IPS-20b (cell line): ENCODE results near the gene ERC1.

Source experiments
- H3K27ac ChIP-seq: one replicate; pipeline ENCODE4 v1.5.1; 2013; ENCODE audit warnings: low read length
- H3K27me3 ChIP-seq: 2 replicates; pipeline ENCODE4 v1.6.1; 2013; ENCODE audit warnings: mild to moderate bottlenecking, low read length, inconsistent platforms; ENCODE audit not compliant: insufficient read depth
- H3K36me3 ChIP-seq: 2 replicates; pipeline ENCODE4 v1.6.1; 2013; ENCODE audit warnings: low read depth, mild to moderate bottlenecking, inconsistent platforms, low read length, moderate library complexity; ENCODE audit not compliant: insufficient read depth
- H3K4me1 ChIP-seq: 2 replicates; pipeline ENCODE4 v1.6.1; 2013; ENCODE audit warnings: mild to moderate bottlenecking, control low read depth, inconsistent platforms, low read length, moderate library complexity; ENCODE audit not compliant: insufficient read depth
- H3K4me3 ChIP-seq: 2 replicates; pipeline ENCODE4 v1.5.1; 2013; ENCODE audit warnings: mild to moderate bottlenecking, low read length, inconsistent platforms
- H3K9ac ChIP-seq: 2 replicates; pipeline ENCODE4 v1.6.1; 2013; ENCODE audit warnings: low read depth, mild to moderate bottlenecking, inconsistent platforms, low read length, moderate library complexity
- H3K9me3 ChIP-seq: 2 replicates; pipeline ENCODE4 v1.6.1; 2013; ENCODE audit warnings: mild to moderate bottlenecking, low read depth, low read length, inconsistent platforms; ENCODE audit not compliant: insufficient read depth

The ERC1 gene

DNA sequence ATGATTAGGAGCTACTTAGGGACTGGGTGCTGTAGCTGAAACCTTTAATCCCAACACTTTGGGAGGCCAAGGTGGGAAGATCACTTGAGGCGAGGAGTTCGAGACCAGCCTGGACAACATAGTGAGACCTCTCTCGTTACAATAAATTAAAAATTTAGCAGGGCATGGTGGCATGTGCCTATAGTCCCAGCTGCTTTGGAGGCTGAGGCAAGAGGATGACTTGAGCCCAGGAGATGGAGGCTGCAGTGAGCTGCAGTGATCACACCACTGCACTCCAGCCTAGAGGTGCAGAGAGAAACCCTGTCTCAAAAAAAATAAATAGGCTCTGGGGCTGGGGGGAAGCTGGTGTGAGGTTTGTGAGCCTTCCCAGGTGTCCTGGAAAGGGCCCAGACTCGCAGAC is 506.1 kb downstream of the ERC1 start:
- Histone ChIP-seq H3K9ac (no peak overlapping the region), H3K4me1 (no peaks in the 10 kb centered on the region), H3K36me3 (no peaks in the 10 kb centered on the region), H3K4me3 (no peak overlapping the region), H3K27ac (no peak overlapping the region), H3K9me3 (no peaks in the 10 kb centered on the region), H3K27me3 (no peaks in the 10 kb centered on the region)

- H3K4me1 ChIP-seq, result no peaks in the 10 kb centered on the region
- no peak overlapping the region for H3K4me3 ChIP-seq
- H3K9ac ChIP-seq, result no peak overlapping the region
- no peaks in the 10 kb centered on the region for H3K36me3 ChIP-seq
- H3K27ac ChIP-seq, result no peak overlapping the region
- no peaks in the 10 kb centered on the region for H3K27me3 ChIP-seq
- no peaks in the 10 kb centered on the region for H3K9me3 ChIP-seq
Measured at GRCh38 chr12:1498199-1498740, 507.2 kb downstream of the ERC1 start.

DNA sequence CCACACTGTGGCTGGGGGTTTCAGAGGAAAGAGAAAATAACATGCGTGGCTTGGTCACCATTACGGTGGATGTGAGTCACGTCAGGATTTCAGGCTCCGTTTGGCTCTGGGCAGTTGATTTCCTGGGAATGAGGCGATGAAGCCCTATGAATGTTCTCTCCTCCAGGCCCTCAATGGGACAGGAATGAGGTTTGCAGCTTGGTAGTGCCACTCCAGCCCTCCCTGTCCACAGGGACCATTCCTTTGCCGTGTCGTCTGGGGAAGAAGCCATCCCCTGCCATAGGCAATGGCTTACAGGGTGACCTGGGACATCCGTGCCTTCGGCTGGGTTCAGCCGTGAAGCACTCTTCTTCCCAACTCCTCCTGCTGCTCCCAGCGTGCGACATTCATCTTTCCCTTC is 508.3 kb downstream of the ERC1 start:
- Histone ChIP-seq H3K9ac (no peak overlapping the region), H3K9me3 (no peaks in the 10 kb centered on the region), H3K36me3 (no peaks in the 10 kb centered on the region), H3K4me3 (no peak overlapping the region), H3K27ac (no peak overlapping the region), H3K27me3 (no peaks in the 10 kb centered on the region), H3K4me1 (no peaks in the 10 kb centered on the region)

- Histone ChIP-seq H3K27ac (no peak overlapping the region), H3K9me3 (no peaks in the 10 kb centered on the region), H3K4me3 (no peak overlapping the region), H3K36me3 (no peaks in the 10 kb centered on the region), H3K27me3 (no peaks in the 10 kb centered on the region), H3K4me1 (no peaks in the 10 kb centered on the region), H3K9ac (no peak overlapping the region)
Measured at GRCh38 chr12:1500095-1500801, 509.2 kb downstream of the ERC1 start.

- no peak overlapping the region for H3K27ac ChIP-seq
- H3K4me1 ChIP-seq, result no peaks in the 10 kb centered on the region
- no peaks in the 10 kb centered on the region for H3K27me3 ChIP-seq
- no peak overlapping the region for H3K9ac ChIP-seq
- no peaks in the 10 kb centered on the region for H3K36me3 ChIP-seq
- no peaks in the 10 kb centered on the region for H3K9me3 ChIP-seq
- no peak overlapping the region for H3K4me3 ChIP-seq
Measured at GRCh38 chr12:1501001-1501400, 510.0 kb downstream of the ERC1 start.

DNA sequence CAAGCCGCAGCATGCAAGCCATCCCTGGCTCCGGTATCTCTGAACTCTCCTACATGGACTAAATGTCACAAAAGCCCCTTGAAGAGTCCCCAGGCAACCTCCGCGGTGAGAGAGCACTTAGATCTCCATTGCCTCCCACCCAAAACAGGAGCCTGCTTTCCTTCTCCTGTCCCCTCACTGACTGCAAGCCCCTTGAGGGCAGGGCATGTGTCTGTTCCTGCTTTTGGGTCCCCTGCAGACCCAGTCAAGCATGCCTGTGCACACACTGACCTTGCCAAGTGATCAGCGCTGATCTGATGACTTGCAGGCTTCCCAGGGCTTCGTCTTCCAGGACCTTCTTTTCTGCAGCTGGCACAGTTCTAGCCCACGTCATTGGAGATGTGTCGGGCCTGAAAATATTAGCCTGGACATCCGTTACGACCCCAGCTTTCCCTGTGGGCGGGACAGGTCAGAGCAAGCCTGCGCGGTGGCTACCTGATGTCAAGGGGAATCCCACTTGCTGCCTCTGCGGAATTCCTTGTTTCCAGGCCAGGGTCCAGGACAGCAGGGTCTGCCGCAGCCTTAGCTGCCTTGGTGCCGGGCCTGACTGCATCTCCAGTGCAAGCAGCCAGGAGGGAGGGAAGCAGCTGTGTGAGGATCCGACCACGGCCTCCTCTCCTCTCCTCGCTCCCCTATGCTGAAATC is 510.8 kb downstream of the ERC1 start:
- H3K27ac ChIP-seq, result no peak overlapping the region
- no peaks in the 10 kb centered on the region for H3K4me1 ChIP-seq
- H3K36me3 ChIP-seq, result no peaks in the 10 kb centered on the region
- H3K9ac ChIP-seq, result no peak overlapping the region
- H3K9me3 ChIP-seq, result no peaks in the 10 kb centered on the region
- no peaks in the 10 kb centered on the region for H3K27me3 ChIP-seq
- H3K4me3 ChIP-seq, result no peak overlapping the region

GRCh38 chr12:1502379-1502720 is 511.3 kb downstream of the ERC1 start:
- no peaks in the 10 kb centered on the region for H3K4me1 ChIP-seq
- H3K9ac ChIP-seq, result no peak overlapping the region

DNA sequence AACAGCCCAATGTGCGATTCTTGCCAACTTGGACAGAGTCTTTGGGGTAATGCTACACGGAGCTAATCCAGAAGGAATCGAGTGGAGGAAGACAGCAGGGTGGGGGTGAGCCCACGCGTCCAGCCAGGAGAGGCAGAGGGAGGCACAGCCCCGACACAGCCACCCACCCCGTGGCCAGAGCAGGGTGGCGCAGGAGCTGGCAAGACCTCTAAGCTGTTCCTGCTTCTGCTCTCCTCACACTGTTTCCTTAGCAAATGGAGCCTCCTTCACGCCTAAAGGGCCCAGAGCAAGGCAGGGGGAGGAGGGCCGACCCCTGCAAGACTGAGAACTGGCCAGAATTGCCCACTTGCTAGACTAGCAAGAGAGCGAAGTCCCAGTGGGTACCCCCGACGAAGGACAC is 511.8 kb downstream of the ERC1 start:
- Histone ChIP-seq H3K9me3 (no peaks in the 10 kb centered on the region), H3K36me3 (no peaks in the 10 kb centered on the region), H3K9ac (no peak overlapping the region), H3K27ac (no peak overlapping the region), H3K4me3 (no peak overlapping the region), H3K4me1 (no peaks in the 10 kb centered on the region), H3K27me3 (no peaks in the 10 kb centered on the region)

More at GRCh38 chr12:1502379-1502720, 511.3 kb downstream of the ERC1 start:
- Histone ChIP-seq H3K4me3 (no peak overlapping the region), H3K27ac (no peak overlapping the region), H3K27me3 (no peaks in the 10 kb centered on the region), H3K9me3 (no peaks in the 10 kb centered on the region), H3K36me3 (no peaks in the 10 kb centered on the region)

GRCh38 chr12:1503281-1503711 is 512.3 kb downstream of the ERC1 start:
- Histone ChIP-seq H3K4me1 (no peaks in the 10 kb centered on the region), H3K9ac (no peak overlapping the region), H3K9me3 (no peaks in the 10 kb centered on the region), H3K36me3 (no peaks in the 10 kb centered on the region), H3K27me3 (no peaks in the 10 kb centered on the region), H3K27ac (no peak overlapping the region), H3K4me3 (no peak overlapping the region)

- Histone ChIP-seq H3K4me3 (no peak overlapping the region), H3K9ac (no peak overlapping the region), H3K27me3 (no peaks in the 10 kb centered on the region)
Measured at GRCh38 chr12:1504304-1504894, 513.4 kb downstream of the ERC1 start.

DNA sequence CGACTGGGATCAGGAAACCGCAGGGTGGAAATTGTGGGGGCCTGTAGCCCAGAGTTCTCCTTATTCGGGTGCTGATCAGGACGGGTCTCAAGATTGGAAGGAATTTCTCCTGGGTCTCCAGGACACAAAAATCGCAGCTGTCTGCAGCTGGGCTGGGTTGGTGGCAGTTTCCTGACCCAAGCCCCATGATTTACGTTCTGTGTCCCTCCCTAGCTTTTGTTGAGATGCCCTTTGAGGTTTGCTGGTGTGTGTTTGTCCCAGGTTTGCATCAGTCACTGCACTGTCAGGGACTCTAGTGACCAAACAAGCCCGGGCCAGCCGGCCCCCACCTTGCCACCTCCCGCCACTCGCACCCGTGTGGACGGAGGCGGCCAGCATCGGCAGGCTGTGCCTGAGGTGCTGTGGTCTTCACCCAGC is 513.9 kb downstream of the ERC1 start:
- Histone ChIP-seq H3K27ac (no peak overlapping the region), H3K4me3 (no peak overlapping the region), H3K4me1 (no peaks in the 10 kb centered on the region), H3K9me3 (no peaks in the 10 kb centered on the region), H3K27me3 (no peaks in the 10 kb centered on the region), H3K36me3 (no peaks in the 10 kb centered on the region), H3K9ac (no peak overlapping the region)

More at GRCh38 chr12:1504304-1504894, 513.4 kb downstream of the ERC1 start:
- no peaks in the 10 kb centered on the region for H3K9me3 ChIP-seq
- no peaks in the 10 kb centered on the region for H3K36me3 ChIP-seq
- H3K27ac ChIP-seq, result no peak overlapping the region
- no peaks in the 10 kb centered on the region for H3K4me1 ChIP-seq

- no peak overlapping the region for H3K4me3 ChIP-seq
- H3K36me3 ChIP-seq, result no peaks in the 10 kb centered on the region
- H3K27ac ChIP-seq, result no peak overlapping the region
- no peak overlapping the region for H3K9ac ChIP-seq
- no peaks in the 10 kb centered on the region for H3K27me3 ChIP-seq
- H3K9me3 ChIP-seq, result no peaks in the 10 kb centered on the region
- H3K4me1 ChIP-seq, result no peaks in the 10 kb centered on the region
Measured at GRCh38 chr12:1505576-1505975, 514.6 kb downstream of the ERC1 start.
